Trophoblast cell (in vitro differentiated cells and primary cell): Measurements from ENCODE around the gene FIGLA.

Source experiments
- DNase-seq, 2 donors: peaks; one replicate each; pipeline ENCODE4 v3.0.0-alpha.2; 2016
- H2AFZ ChIP-seq: 2 replicates; pipeline ENCODE4 v1.6.1; 2013; ENCODE audit warnings: low read length, moderate library complexity, mild to moderate bottlenecking; ENCODE audit not compliant: insufficient read depth, poor library complexity
- H2AK5ac ChIP-seq: 2 replicates; pipeline ENCODE4 v1.6.1; 2013; ENCODE audit warnings: mild to moderate bottlenecking, low read length
- H2BK120ac ChIP-seq: 2 replicates; pipeline ENCODE4 v1.6.1; 2013; ENCODE audit warnings: low read length, mild to moderate bottlenecking, moderate library complexity; ENCODE audit not compliant: insufficient read depth, poor library complexity
- H2BK12ac ChIP-seq: 2 replicates; pipeline ENCODE4 v1.6.1; 2013; ENCODE audit warnings: mild to moderate bottlenecking, low read length, moderate library complexity
- H2BK5ac ChIP-seq: 2 replicates; pipeline ENCODE4 v1.6.1; 2013; ENCODE audit warnings: low read length, low read depth, moderate library complexity, mild to moderate bottlenecking; ENCODE audit not compliant: poor library complexity
- H3K14ac ChIP-seq: 2 replicates; pipeline ENCODE4 v1.6.1; 2013; ENCODE audit warnings: mild to moderate bottlenecking, low read length
- H3K18ac ChIP-seq: 2 replicates; pipeline ENCODE4 v1.6.1; 2013; ENCODE audit warnings: mild to moderate bottlenecking, low read length
- H3K23ac ChIP-seq: 2 replicates; pipeline ENCODE4 v1.6.1; 2013; ENCODE audit warnings: low read length
- H3K27ac ChIP-seq: 2 replicates; pipeline ENCODE4 v1.5.1; 2013; ENCODE audit warnings: low read depth, mild to moderate bottlenecking, inconsistent platforms, low read length, moderate library complexity
- H3K27me3 ChIP-seq: 2 replicates; pipeline ENCODE4 v1.6.1; 2013; ENCODE audit warnings: inconsistent platforms, mild to moderate bottlenecking, low read length, moderate library complexity; ENCODE audit not compliant: insufficient read depth
- H3K36me3 ChIP-seq, 2 experiments: 1 replicate in 1 of 2; 2 replicates in 1 of 2; pipeline ENCODE4 v1.6.1; 2013; ENCODE audit warnings: low read length in 2 of 2, mild to moderate bottlenecking in 2 of 2, moderate library complexity in 1 of 2; ENCODE audit not compliant: insufficient read depth in 2 of 2, control insufficient read depth in 1 of 2
- H3K4ac ChIP-seq: 2 replicates; pipeline ENCODE4 v1.6.1; 2013; ENCODE audit warnings: low read depth, mild to moderate bottlenecking, low read length, moderate library complexity
- H3K4me1 ChIP-seq, 2 experiments: 1 replicate in 1 of 2; 2 replicates in 1 of 2; pipeline ENCODE4 v1.6.1; 2013; ENCODE audit warnings: low read length in 2 of 2, mild to moderate bottlenecking in 2 of 2, moderate library complexity in 1 of 2; ENCODE audit not compliant: insufficient read depth in 2 of 2, control insufficient read depth in 1 of 2
- H3K4me2 ChIP-seq: 2 replicates; pipeline ENCODE4 v1.6.1; 2013; ENCODE audit warnings: inconsistent platforms, mild to moderate bottlenecking, low read length, moderate library complexity
- H3K4me3 ChIP-seq: 2 replicates; pipeline ENCODE4 v1.5.1; 2013; ENCODE audit warnings: mild to moderate bottlenecking, low read depth, low read length, inconsistent platforms
- H3K79me1 ChIP-seq: one replicate; pipeline ENCODE4 v1.6.1; 2013; ENCODE audit warnings: low read length
- H3K79me2 ChIP-seq: 2 replicates; pipeline ENCODE4 v1.6.1; 2013; ENCODE audit warnings: low read length, mild to moderate bottlenecking; ENCODE audit not compliant: control insufficient read depth, insufficient read depth, poor library complexity
- H3K9ac ChIP-seq: 2 replicates; pipeline ENCODE4 v1.6.1; 2013; ENCODE audit warnings: mild to moderate bottlenecking, low read length
- H3K9me3 ChIP-seq: 2 replicates; pipeline ENCODE4 v1.6.1; 2013; ENCODE audit warnings: low read depth, mild to moderate bottlenecking, control low read depth, inconsistent platforms, low read length; ENCODE audit not compliant: insufficient read depth
- H4K12ac ChIP-seq: 2 replicates; pipeline ENCODE4 v1.6.1; 2013; ENCODE audit warnings: low read depth, mild to moderate bottlenecking, low read length, moderate library complexity
- H4K8ac ChIP-seq: 2 replicates; pipeline ENCODE4 v1.6.1; 2013; ENCODE audit warnings: low read depth, mild to moderate bottlenecking, low read length, moderate library complexity
- H4K91ac ChIP-seq: one replicate; pipeline ENCODE4 v1.6.1; 2013; ENCODE audit warnings: low read depth, mild to moderate bottlenecking, low read length, moderate library complexity
- WGBS: extraction: QIAGEN DNeasy Blood & Tissue Kit; methylation state at CpG from one replicate; pipeline ENCODE4 v1.1.7; 2013; ENCODE audit warnings: missing lambda C conversion rate; ENCODE audit not compliant: insufficient read length, insufficient coverage; ENCODE audit errors: extremely low coverage; 5-methylcytosine and 5-hydroxymethylcytosine counted together

FIGLA gene

GRCh38 chr2:70820499-70820898 is 30.1 kb upstream of the FIGLA start, which contains the start of gene CLEC4F:
Gene CLEC4F, minus strand, starts transcription at chr2:70820599. Its CDS starts 76 bp downstream, at chr2:70820523.
- WGBS = no CpG with 5 or more reads among the region's 7 CpGs
- no peak within 1 kb of the TSS for H2BK12ac ChIP-seq

GRCh38 chr2:70817284-70817954 is 27.0 kb upstream of the FIGLA start:
- Histone ChIP-seq H3K4ac (no peak overlapping the region), H3K9ac (no peak overlapping the region), H3K27me3 (no peaks in the 10 kb centered on the region), H2BK5ac (no peak overlapping the region), H3K9me3 (peaks cover 1% of the 10 kb centered on the region), H3K27ac (no peak overlapping the region), H3K14ac (no peak overlapping the region), H3K36me3 (no peaks in the 10 kb centered on the region), H2BK120ac (no peak overlapping the region), H3K4me1 (no peaks in the 10 kb centered on the region), H2BK12ac (no peak overlapping the region), H2AFZ (no peak overlapping the region), H4K91ac (no peak overlapping the region), H3K4me2 (no peak overlapping the region), H4K12ac (no peak overlapping the region), H3K23ac (no peak overlapping the region), H3K79me2 (no peaks in the 10 kb centered on the region), H4K8ac (no peak overlapping the region), H2AK5ac (no peak overlapping the region), H3K4me3 (no peak overlapping the region), H3K18ac (no peak overlapping the region), H3K79me1 (no peaks in the 10 kb centered on the region)
- no CpG with 5 or more reads among the region's 3 CpGs for WGBS
- peak in 1 of 2 donors; percentile 30 for DNase-seq

More at GRCh38 chr2:70820499-70820898, 30.1 kb upstream of the FIGLA start, which contains the start of gene CLEC4F:
- Histone ChIP-seq H3K79me2 (no peaks in the 10 kb centered on the region), H4K91ac (no peak within 1 kb of the TSS), H3K4ac (no peak within 1 kb of the TSS), H3K79me1 (no peaks in the 10 kb centered on the region), H3K4me3 (no peak within 1 kb of the TSS), H3K9ac (no peak within 1 kb of the TSS), H2AFZ (no peak within 1 kb of the TSS), H3K18ac (no peak within 1 kb of the TSS), H4K12ac (no peak within 1 kb of the TSS), H2BK120ac (no peak within 1 kb of the TSS), H3K4me2 (no peak within 1 kb of the TSS), H4K8ac (no peak within 1 kb of the TSS), H3K23ac (no peak within 1 kb of the TSS), H3K36me3 (no peaks in the 10 kb centered on the region), H3K14ac (no peak within 1 kb of the TSS), H3K27ac (no peak within 1 kb of the TSS), H3K9me3 (peaks cover 1% of the 10 kb centered on the region), H3K27me3 (no peaks in the 10 kb centered on the region), H2BK5ac (no peak within 1 kb of the TSS), H3K4me1 (no peaks in the 10 kb centered on the region), H2AK5ac (no peak within 1 kb of the TSS)
- DNase-seq = no peak

- Histone ChIP-seq H3K27ac (no peak overlapping the region), H3K4ac (no peak overlapping the region), H3K23ac (no peak overlapping the region), H3K18ac (no peak overlapping the region), H2AK5ac (no peak overlapping the region), H3K9me3 (peaks cover 1% of the 10 kb centered on the region), H2AFZ (no peak overlapping the region), H2BK120ac (no peak overlapping the region), H3K79me1 (no peaks in the 10 kb centered on the region), H3K14ac (no peak overlapping the region), H2BK12ac (no peak overlapping the region), H4K8ac (no peak overlapping the region), H3K36me3 (no peaks in the 10 kb centered on the region), H3K9ac (no peak overlapping the region), H3K27me3 (no peaks in the 10 kb centered on the region), H4K12ac (no peak overlapping the region), H3K4me3 (no peak overlapping the region), H2BK5ac (no peak overlapping the region), H3K4me2 (no peak overlapping the region), H3K4me1 (no peaks in the 10 kb centered on the region), H4K91ac (no peak overlapping the region), H3K79me2 (no peaks in the 10 kb centered on the region)
- WGBS = no CpG with 5 or more reads among the region's 5 CpGs
- no peak for DNase-seq
Observed at GRCh38 chr2:70816726-70817125, 26.3 kb upstream of the FIGLA start.

GRCh38 chr2:70808983-70809958 is 18.8 kb upstream of the FIGLA start:
- no CpG with 5 or more reads among the region's 12 CpGs for WGBS
- no peaks in the 10 kb centered on the region for H3K27me3 ChIP-seq
- no peaks in the 10 kb centered on the region for H3K79me1 ChIP-seq
- no peak overlapping the region for H3K4ac ChIP-seq
- H3K79me2 ChIP-seq = no peaks in the 10 kb centered on the region
- H2BK120ac ChIP-seq = no peak overlapping the region
- no peaks in the 10 kb centered on the region for H3K4me1 ChIP-seq
- H3K4me2 ChIP-seq = no peak overlapping the region
- no peak overlapping the region for H4K8ac ChIP-seq
- H3K4me3 ChIP-seq = no peak overlapping the region
- H3K36me3 ChIP-seq = no peaks in the 10 kb centered on the region
- H4K91ac ChIP-seq = no peak overlapping the region
- no peak overlapping the region for H2AFZ ChIP-seq
- no peak for DNase-seq
- no peak overlapping the region for H2AK5ac ChIP-seq
- H2BK12ac ChIP-seq = no peak overlapping the region
- H3K9me3 ChIP-seq = peaks cover 2% of the 10 kb centered on the region
- H4K12ac ChIP-seq = no peak overlapping the region
- no peak overlapping the region for H3K14ac ChIP-seq
- H3K18ac ChIP-seq = no peak overlapping the region
- no peak overlapping the region for H2BK5ac ChIP-seq
- H3K27ac ChIP-seq = no peak overlapping the region
- no peak overlapping the region for H3K9ac ChIP-seq
- H3K23ac ChIP-seq = peak overlapping the region; percentile 47
